PC-9 (cell line): ENCODE results near the gene COL4A1.

Experiments
- EZH2 ChIP-seq: fragments of 200-600 bp; sonication (generic); IDR thresholded peaks from 2 replicates; pipeline ENCODE4 v1.8.0; 2017; ENCODE audit warnings: antibody characterized with exemption, low read depth
- TF ChIP-seq, protein P1 (sequence below): fragments of 200-600 bp; sonication (generic); conservative IDR thresholded peaks from 2 replicates; pipeline ENCODE4 v1.6.1; 2017; ENCODE audit warnings: mixed run types, antibody characterized with exemption, mild to moderate bottlenecking, moderate library complexity

DNA sequence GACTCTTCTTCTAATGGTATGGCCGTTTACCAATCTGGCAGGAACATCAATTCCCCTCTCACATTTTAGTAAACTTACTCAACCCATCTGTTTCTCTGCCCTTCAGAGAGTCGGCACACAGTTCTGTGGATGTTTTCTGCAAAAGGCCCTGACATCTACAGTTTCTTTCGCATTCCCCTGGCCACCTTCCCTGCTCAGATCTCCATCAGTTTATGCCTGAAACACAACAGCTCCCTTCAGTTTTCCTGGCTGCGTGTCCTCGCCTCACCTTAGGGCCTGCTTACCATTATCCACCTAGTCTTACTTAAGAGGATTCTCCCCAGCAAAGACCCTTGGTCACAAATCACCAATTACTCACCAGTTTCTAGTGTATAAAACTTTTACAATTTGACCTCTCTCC, 25.2 kb downstream of the COL4A1 start:
- TF ChIP-seq, protein P1, sequence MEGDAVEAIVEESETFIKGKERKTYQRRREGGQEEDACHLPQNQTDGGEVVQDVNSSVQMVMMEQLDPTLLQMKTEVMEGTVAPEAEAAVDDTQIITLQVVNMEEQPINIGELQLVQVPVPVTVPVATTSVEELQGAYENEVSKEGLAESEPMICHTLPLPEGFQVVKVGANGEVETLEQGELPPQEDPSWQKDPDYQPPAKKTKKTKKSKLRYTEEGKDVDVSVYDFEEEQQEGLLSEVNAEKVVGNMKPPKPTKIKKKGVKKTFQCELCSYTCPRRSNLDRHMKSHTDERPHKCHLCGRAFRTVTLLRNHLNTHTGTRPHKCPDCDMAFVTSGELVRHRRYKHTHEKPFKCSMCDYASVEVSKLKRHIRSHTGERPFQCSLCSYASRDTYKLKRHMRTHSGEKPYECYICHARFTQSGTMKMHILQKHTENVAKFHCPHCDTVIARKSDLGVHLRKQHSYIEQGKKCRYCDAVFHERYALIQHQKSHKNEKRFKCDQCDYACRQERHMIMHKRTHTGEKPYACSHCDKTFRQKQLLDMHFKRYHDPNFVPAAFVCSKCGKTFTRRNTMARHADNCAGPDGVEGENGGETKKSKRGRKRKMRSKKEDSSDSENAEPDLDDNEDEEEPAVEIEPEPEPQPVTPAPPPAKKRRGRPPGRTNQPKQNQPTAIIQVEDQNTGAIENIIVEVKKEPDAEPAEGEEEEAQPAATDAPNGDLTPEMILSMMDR: no peak
- no peak for TF ChIP-seq EZH2
